ENCODE measurements around the gene MAPKAP1. TPM values are rescaled to one million over a fixed set of nuclear protein-coding genes. Genes with fewer than 3 reads are reported as not detected.

MAPKAP1 gene
- total and polyA plus RNA-seq, 9 of the 15 experiments (the other 6 are each of a cell fraction or from before 2014, with no cell fraction given) = 2.6 to 82.1 (median 61.1) TPM

- intact Hi-C loops (cut with micrococcal nuclease) = no loop called here
These were observed 276.6 kb downstream of the MAPKAP1 start for GRCh38 chr9:125430161-125431011.

More at GRCh38 chr9:125430161-125431011, 276.6 kb downstream of the MAPKAP1 start:
- Histone ChIP-seq H3K4me3 (no peak overlapping the region), H3K9me1 (ENCODE audit: control insufficient read depth, insufficient read depth, low read length) (no peaks in the 10 kb centered on the region), H3K4me1 (replicated peaks in 1 of 2; ENCODE audit: control insufficient read depth in 2 of 2, insufficient read depth in 2 of 2, low read length in 2 of 2) (peaks cover 6 to 55% of the 10 kb centered on the region in 2 experiments; a peak in 3 of 5 replicates), H2AFZ (ENCODE audit: low read depth, low read length) (no peak overlapping the region), H3K27ac (ENCODE audit: extremely low read depth, low read depth, low read length) (no peak overlapping the region), H4K20me1 (replicated peaks; ENCODE audit: control insufficient read depth, insufficient read depth, low read length) (no peaks in the 10 kb centered on the region), H3K4me2 (ENCODE audit: insufficient read depth, low read length) (no peak overlapping the region), H3K36me3 (ENCODE audit: control insufficient read depth, insufficient read depth, low read length) (no peaks in the 10 kb centered on the region), H3K27me3 (ENCODE audit: control insufficient read depth in 2 of 2, insufficient read depth in 2 of 2, low read length in 2 of 2) (no peaks in the 10 kb centered on the region), H3K9ac (ENCODE audit: insufficient read depth in 1 of 2, low read depth in 2 of 2, low read length in 2 of 2) (0 out of 4 replicates have a peak overlapping the region, but pooled peaks of 1 of the 2 experiments have one; percentile 15), H3K9me3 (replicated peaks; ENCODE audit: control insufficient read depth, insufficient read depth, low read depth, low read length) (no peaks in the 10 kb centered on the region), H3K79me2 (ENCODE audit: control insufficient read depth, insufficient read depth, low read length) (no peaks in the 10 kb centered on the region)
- TF ChIP-seq PHF8 (IDR thresholded peaks at IDR 0.05; ENCODE audit: borderline replicate concordance, low read length) (no peak), ZNF41 (CRISPR knock-in tag; conservative IDR thresholded peaks at IDR 0.05) (no peak), HLTF (IDR thresholded peaks at IDR 0.05) (no peak), SFPQ (IDR thresholded peaks at IDR 0.05; ENCODE audit: low read depth, low read length) (no peak), JUND (IDR thresholded peaks at IDR 0.05; ENCODE audit: borderline replicate concordance, low read depth, low read length) (no peak), JUND (tag; IDR thresholded peaks at IDR 0.05; ENCODE audit: borderline replicate concordance, low read depth, low read length) (no peak), ZNF57 (CRISPR knock-in tag; IDR thresholded peaks at IDR 0.05) (no peak), SETDB1 (IDR thresholded peaks at IDR 0.05; ENCODE audit: low read length) (no peak), POLR2A (conservative IDR thresholded peaks at IDR 0.05) (no peak)
- 58% methylated on average over 21 of the region's 21 CpGs for WGBS (ENCODE audit: insufficient coverage, low coverage, missing lambda C conversion rate)
- ATAC-seq (no peak), DNase-seq (ENCODE audit: extremely low read depth in 1 of 4, low spot score in 3 of 4) (no peak), FAIRE-seq (no peak)
- POLR2A ChIA-PET = no interaction called here
- in situ Hi-C loops (cut with MboI) = loop anchor here (10.0 kb wide), 1 partner anchor 204 kb away; no protein-coding TSS in a partner anchor
- CTCF ChIA-PET (ENCODE audit: low intra/inter-chr PET ratio) = no interaction called here
- BruUV-seq (replicated peaks) = no TSS peak

Measured in K562 (cell line).